Stomach (tissue), 4 donors: ENCODE results near the gene IRS4.

ENCODE experiments used
- EP300 ChIP-seq: sonication (generic); formaldehyde crosslinking; IDR thresholded peaks from one replicate; pipeline ENCODE4 v1.6.1; 2017; ENCODE audit warnings: antibody characterized with exemption
- POLR2A ChIP-seq, 4 donors: fragments of 450-650 bp; IDR thresholded peaks; one replicate each; pipeline ENCODE4 v1.6.1; 2016; ENCODE audit warnings: antibody characterized with exemption in 4 of 4, control low read depth in 2 of 4, mild to moderate bottlenecking in 1 of 4, moderate library complexity in 1 of 4
- POLR2AphosphoS5 ChIP-seq, 3 donors: sonication (generic); formaldehyde crosslinking; IDR thresholded peaks; one replicate each; pipeline ENCODE4 v1.6.1; 2016; ENCODE audit warnings: antibody characterized with exemption in 3 of 3
- TF ChIP-seq, protein P1 (sequence below), 7 experiments: fragments of 450-650 bp in 4 of 7; fragments of 200-600 bp in 3 of 7; sonication (generic) in 3 of 7; IDR thresholded peaks; one replicate each; pipeline ENCODE4 v1.5.1; 2016 to 2019; ENCODE audit warnings: antibody characterized with exemption in 7 of 7, control low read depth in 2 of 7, mild to moderate bottlenecking in 1 of 7

DNA sequence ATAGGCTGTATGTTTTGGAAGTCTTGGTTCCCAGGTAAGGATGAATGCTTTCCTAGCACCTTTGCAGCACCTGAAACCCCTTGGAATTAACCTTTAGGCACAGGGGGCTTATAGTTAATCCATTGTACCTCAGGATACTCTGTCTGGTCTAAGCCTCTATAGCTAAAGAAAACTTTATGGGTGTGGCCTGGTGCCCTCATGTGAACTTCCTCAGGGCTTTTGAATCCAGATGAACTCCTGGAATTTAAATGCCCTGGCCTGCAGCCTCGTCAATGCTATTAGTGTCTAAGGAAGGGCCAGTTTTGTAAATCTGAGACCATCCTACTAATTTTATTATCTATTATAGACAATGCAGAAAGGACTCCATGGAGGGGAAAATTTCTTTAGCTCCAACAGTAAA lies 33.8 kb downstream of the IRS4 start:
- TF ChIP-seq POLR2AphosphoS5 (IDR thresholded peaks at IDR 0.05) (no peak), POLR2A (IDR thresholded peaks at IDR 0.05) (no peak), EP300 (no peak)
- TF ChIP-seq, protein P1, sequence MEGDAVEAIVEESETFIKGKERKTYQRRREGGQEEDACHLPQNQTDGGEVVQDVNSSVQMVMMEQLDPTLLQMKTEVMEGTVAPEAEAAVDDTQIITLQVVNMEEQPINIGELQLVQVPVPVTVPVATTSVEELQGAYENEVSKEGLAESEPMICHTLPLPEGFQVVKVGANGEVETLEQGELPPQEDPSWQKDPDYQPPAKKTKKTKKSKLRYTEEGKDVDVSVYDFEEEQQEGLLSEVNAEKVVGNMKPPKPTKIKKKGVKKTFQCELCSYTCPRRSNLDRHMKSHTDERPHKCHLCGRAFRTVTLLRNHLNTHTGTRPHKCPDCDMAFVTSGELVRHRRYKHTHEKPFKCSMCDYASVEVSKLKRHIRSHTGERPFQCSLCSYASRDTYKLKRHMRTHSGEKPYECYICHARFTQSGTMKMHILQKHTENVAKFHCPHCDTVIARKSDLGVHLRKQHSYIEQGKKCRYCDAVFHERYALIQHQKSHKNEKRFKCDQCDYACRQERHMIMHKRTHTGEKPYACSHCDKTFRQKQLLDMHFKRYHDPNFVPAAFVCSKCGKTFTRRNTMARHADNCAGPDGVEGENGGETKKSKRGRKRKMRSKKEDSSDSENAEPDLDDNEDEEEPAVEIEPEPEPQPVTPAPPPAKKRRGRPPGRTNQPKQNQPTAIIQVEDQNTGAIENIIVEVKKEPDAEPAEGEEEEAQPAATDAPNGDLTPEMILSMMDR (IDR thresholded peaks at IDR 0.05) = no peak
